Caco-2 (cell line): ENCODE data around the gene AKR1B1. TPM values are rescaled to one million over a fixed set of nuclear protein-coding genes. Genes with fewer than 3 reads are reported as not detected.

Experiments used
- BruUV-seq: library from RNA; stranded (reverse); fragments of 400-500 nt; replicated peaks from 2 replicates; lab custom pipeline; 2021; lab: Mats Ljungman, UMichigan
- CTCF ChIA-PET: fragments of 300-600 bp; sonication (Branson Sonifier 250); formaldehyde crosslinking; loops from one replicate; lab custom pipeline; 2022; ENCODE audit warnings: antibody characterized with exemption; lab: Charles Lee
- POLR2A ChIA-PET: fragments of 300-600 bp; sonication (Branson Sonifier 250); formaldehyde crosslinking; loops from one replicate; lab custom pipeline; 2022; ENCODE audit warnings: antibody characterized with exemption; lab: Charles Lee
- DNase-seq, 2 experiments: peaks; one replicate each; pipeline versions ENCODE4 v3.0.0 to v3.0.0-alpha.2; 2020 to 2022
- H3K27me3 ChIP-seq: replicated peaks from 2 replicates; pipeline ENCODE4 v1.6.0; 2011; ENCODE audit warnings: low read length; ENCODE audit not compliant: control insufficient read depth, insufficient read depth
- H3K36me3 ChIP-seq: 2 replicates; pipeline ENCODE4 v1.5.1; 2011; ENCODE audit warnings: low read length; ENCODE audit not compliant: control insufficient read depth, insufficient read depth
- H3K4me1 ChIP-seq: fragments of 250-450 bp; sonication (Bioruptor Pico); 2 replicates; pipeline ENCODE4 v1.5.1; 2020; ENCODE audit warnings: mild to moderate bottlenecking
- H3K4me3 ChIP-seq: 2 replicates; pipeline ENCODE4 v1.5.1; 2011; ENCODE audit warnings: low read depth, mild to moderate bottlenecking, control low read depth, low read length
- H3K9me3 ChIP-seq: fragments of 250-450 bp; sonication (Bioruptor Pico); 2 replicates; pipeline ENCODE4 v1.5.1; 2020; ENCODE audit warnings: mild to moderate bottlenecking, moderate library complexity
- H3K27ac Mint-ChIP-seq: one replicate; pipeline ENCODE4 v1.8.0; 2022; ENCODE audit warnings: mixed read lengths; ENCODE audit not compliant: unreplicated experiment
- H3K27me3 Mint-ChIP-seq: one replicate; pipeline ENCODE4 v1.8.0; 2022; ENCODE audit warnings: mixed read lengths; ENCODE audit not compliant: insufficient read depth, unreplicated experiment
- H3K36me3 Mint-ChIP-seq: one replicate; pipeline ENCODE4 v1.8.0; 2022; ENCODE audit warnings: mild to moderate bottlenecking, mixed read lengths; ENCODE audit not compliant: insufficient read depth, unreplicated experiment
- H3K4me1 Mint-ChIP-seq: one replicate; pipeline ENCODE4 v1.8.0; 2022; ENCODE audit warnings: low read depth, mixed read lengths; ENCODE audit not compliant: unreplicated experiment
- H3K4me3 Mint-ChIP-seq: one replicate; pipeline ENCODE4 v1.8.0; 2022; ENCODE audit warnings: mild to moderate bottlenecking, moderate library complexity, mixed read lengths; ENCODE audit not compliant: unreplicated experiment
- H3K9me3 Mint-ChIP-seq: one replicate; pipeline ENCODE4 v1.8.0; 2022; ENCODE audit warnings: mixed read lengths; ENCODE audit not compliant: unreplicated experiment
- intact Hi-C: fragments of 100-400 bp; cut with micrococcal nuclease; formaldehyde crosslinking; loops from one replicate; pipeline ENCODE4 v1.10.0; 2022; ENCODE audit not compliant: unreplicated experiment
- total RNA-seq: library from RNA; stranded (reverse); gene quantifications from 2 replicates; pipeline ENCODE4 v1.2.3, GENCODE V29; 2022
- TF ChIP-seq, protein P1 (sequence below), 2 experiments: fragments of 200-600 bp in 1 of 2; IDR thresholded peaks; 1 replicate in 1 of 2; 2 replicates in 1 of 2; pipeline versions ENCODE4 v1.5.1 to v1.8.0; 2011 to 2022; ENCODE audit warnings: antibody characterized with exemption in 1 of 2, control low read depth in 1 of 2, inconsistent platforms in 1 of 2, low read depth in 1 of 2, low read length in 1 of 2, mild to moderate bottlenecking in 1 of 2, moderate library complexity in 1 of 2; ENCODE audit not compliant: insufficient read depth in 1 of 2, severe bottlenecking in 1 of 2, unreplicated experiment in 1 of 2

The AKR1B1 gene
- total RNA-seq, 1 experiment from 2014 or later = 58.6 TPM

DNA sequence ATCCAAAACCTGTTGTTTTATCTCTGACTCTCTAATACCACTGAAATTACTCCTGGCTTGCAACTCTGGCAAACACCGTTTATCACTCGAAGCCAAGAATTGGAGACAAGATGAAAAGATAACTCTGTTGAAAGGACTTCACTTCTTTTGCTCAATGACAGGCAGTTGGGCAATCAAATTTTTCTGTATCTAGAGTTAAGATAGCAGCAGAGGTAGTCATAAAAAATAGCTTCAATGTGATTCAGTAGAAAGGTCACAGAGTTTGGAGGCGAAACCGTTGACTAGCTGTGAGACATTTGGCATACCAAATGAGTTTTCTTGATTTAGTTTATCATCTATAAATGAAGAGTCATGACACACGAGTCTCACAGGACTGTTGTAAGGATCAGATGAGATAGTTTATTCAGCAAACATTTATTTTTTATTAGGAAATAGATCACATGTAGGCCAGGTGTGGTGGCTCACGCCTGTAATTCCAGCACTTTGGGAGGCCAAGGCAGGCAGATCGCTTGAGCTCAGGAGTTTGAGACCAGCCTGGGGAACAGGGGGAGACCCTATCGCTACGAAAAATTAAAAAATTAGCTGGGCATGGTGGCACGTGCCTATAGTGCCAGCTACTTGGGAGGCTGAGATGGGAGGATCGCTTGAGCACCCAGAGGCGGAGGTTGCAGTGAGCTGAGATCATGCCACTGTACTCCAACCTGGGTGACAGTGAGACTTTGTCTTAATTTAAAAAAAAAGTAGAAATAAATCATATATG, 23.6 kb downstream of the AKR1B1 start:
- POLR2A ChIA-PET = interaction anchor here (0.6 kb wide), 1 partner anchor 1227 kb away, joined by 3 read pairs; the partner anchor contains the start of gene STMP1
- H3K9me3 ChIP-seq = no peaks in the 10 kb centered on the region
- DNase-seq = peak in 1 of 2 experiments; percentile 43
- Mint-ChIP-seq H3K9me3 (no peaks in the 10 kb centered on the region), H3K27me3 (no peaks in the 10 kb centered on the region), H3K36me3 (no peaks in the 10 kb centered on the region), H3K4me1 (peaks cover 17% of the 10 kb centered on the region), H3K4me3 (no peak overlapping the region), H3K27ac (peak overlapping the region; percentile 6)
- no peaks in the 10 kb centered on the region for H3K27me3 ChIP-seq
- BruUV-seq = no TSS peak
- TF ChIP-seq, protein P1, sequence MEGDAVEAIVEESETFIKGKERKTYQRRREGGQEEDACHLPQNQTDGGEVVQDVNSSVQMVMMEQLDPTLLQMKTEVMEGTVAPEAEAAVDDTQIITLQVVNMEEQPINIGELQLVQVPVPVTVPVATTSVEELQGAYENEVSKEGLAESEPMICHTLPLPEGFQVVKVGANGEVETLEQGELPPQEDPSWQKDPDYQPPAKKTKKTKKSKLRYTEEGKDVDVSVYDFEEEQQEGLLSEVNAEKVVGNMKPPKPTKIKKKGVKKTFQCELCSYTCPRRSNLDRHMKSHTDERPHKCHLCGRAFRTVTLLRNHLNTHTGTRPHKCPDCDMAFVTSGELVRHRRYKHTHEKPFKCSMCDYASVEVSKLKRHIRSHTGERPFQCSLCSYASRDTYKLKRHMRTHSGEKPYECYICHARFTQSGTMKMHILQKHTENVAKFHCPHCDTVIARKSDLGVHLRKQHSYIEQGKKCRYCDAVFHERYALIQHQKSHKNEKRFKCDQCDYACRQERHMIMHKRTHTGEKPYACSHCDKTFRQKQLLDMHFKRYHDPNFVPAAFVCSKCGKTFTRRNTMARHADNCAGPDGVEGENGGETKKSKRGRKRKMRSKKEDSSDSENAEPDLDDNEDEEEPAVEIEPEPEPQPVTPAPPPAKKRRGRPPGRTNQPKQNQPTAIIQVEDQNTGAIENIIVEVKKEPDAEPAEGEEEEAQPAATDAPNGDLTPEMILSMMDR (IDR thresholded peaks at IDR 0.05; ENCODE audit: insufficient read depth in 1 of 2, low read depth in 1 of 2, low read length in 1 of 2, severe bottlenecking in 1 of 2, unreplicated experiment in 1 of 2) = no peak
- CTCF ChIA-PET = interaction anchor here (0.6 kb wide), 1 partner anchor 15 kb away, joined by 3 read pairs; no protein-coding TSS in a partner anchor
- intact Hi-C loops = loop anchor here (10.0 kb wide), 1 partner anchor 509 kb away; no protein-coding TSS in a partner anchor
- no peak overlapping the region for H3K4me3 ChIP-seq
- no peaks in the 10 kb centered on the region for H3K36me3 ChIP-seq
- peaks cover 19% of the 10 kb centered on the region for H3K4me1 ChIP-seq

DNA sequence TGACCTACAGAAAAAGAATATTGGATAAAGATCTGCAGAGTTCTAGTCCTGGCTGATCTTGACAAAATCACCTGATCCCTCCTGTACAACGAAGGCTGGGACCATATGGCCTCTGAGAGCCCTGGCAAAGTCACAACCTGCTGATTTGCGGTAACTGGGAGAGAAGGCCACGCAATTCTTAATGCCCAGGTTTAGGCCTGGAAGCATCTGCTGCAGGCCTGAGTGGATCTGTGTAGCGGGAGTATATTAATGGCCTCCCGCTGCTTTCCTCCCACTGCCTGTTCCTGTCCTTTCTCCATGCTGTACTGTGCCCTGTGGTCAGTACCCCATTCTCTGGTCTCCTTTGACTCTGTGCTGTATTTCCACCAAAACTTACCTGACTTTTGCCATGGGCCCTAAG, 24.2 kb downstream of the AKR1B1 start:
- ChIA-PET POLR2A (interaction anchor here (0.6 kb wide), 1 partner anchor 1228 kb away, joined by 3 read pairs; the partner anchor contains the start of gene STMP1), CTCF (no interaction called here)
- Mint-ChIP-seq H3K27ac (peak overlapping the region; percentile 6), H3K36me3 (no peaks in the 10 kb centered on the region), H3K4me1 (peaks cover 17% of the 10 kb centered on the region), H3K27me3 (no peaks in the 10 kb centered on the region), H3K9me3 (no peaks in the 10 kb centered on the region), H3K4me3 (no peak overlapping the region)
- no peaks in the 10 kb centered on the region for H3K36me3 ChIP-seq
- intact Hi-C loops = loop anchor here (5.0 to 10.0 kb wide), 2 partner anchors 43 to 510 kb away; no protein-coding TSS in a partner anchor
- H3K9me3 ChIP-seq = no peaks in the 10 kb centered on the region
- no peak overlapping the region for H3K4me3 ChIP-seq
- BruUV-seq = no TSS peak
- DNase-seq = no peak
- TF ChIP-seq, protein P1 (IDR thresholded peaks at IDR 0.05; ENCODE audit: insufficient read depth in 1 of 2, low read depth in 1 of 2, low read length in 1 of 2, severe bottlenecking in 1 of 2, unreplicated experiment in 1 of 2) = no peak
- no peaks in the 10 kb centered on the region for H3K27me3 ChIP-seq
- peaks cover 19% of the 10 kb centered on the region for H3K4me1 ChIP-seq

GRCh38 chr7:134433430-134433829, 25.5 kb downstream of the AKR1B1 start:
- no peaks in the 10 kb centered on the region for H3K36me3 Mint-ChIP-seq
- H3K9me3 Mint-ChIP-seq = no peaks in the 10 kb centered on the region
- Histone ChIP-seq H3K4me1 (peaks cover 19% of the 10 kb centered on the region), H3K4me3 (no peak overlapping the region), H3K9me3 (no peaks in the 10 kb centered on the region), H3K27me3 (no peaks in the 10 kb centered on the region), H3K36me3 (no peaks in the 10 kb centered on the region)
- peaks cover 17% of the 10 kb centered on the region for H3K4me1 Mint-ChIP-seq
- no peak overlapping the region for H3K4me3 Mint-ChIP-seq
- DNase-seq = no peak
- no TSS peak for BruUV-seq
- intact Hi-C loops = loop anchor here (5.0 to 10.0 kb wide), 2 partner anchors 44 to 511 kb away; no protein-coding TSS in a partner anchor
- CTCF ChIA-PET = interaction anchor here (0.7 to 2.4 kb wide), 9 partner anchors 12 to 902 kb away, joined by 4 to 39 read pairs (median 11); partner anchors contain the start of gene AKR1B15
- peaks cover 4% of the 10 kb centered on the region for H3K27me3 Mint-ChIP-seq
- no peak overlapping the region for H3K27ac Mint-ChIP-seq
- TF ChIP-seq, protein P1 (IDR thresholded peaks at IDR 0.05; ENCODE audit: insufficient read depth in 1 of 2, low read depth in 1 of 2, low read length in 1 of 2, severe bottlenecking in 1 of 2, unreplicated experiment in 1 of 2) = no peak
- POLR2A ChIA-PET = no interaction called here
